ENCODE results near the gene NLRP1.

GRCh38 chr17:5545051-5545987, 39.0 kb downstream of the NLRP1 start:
- TF ChIP-seq CTCF (IDR thresholded peaks at IDR 0.05): no peak
- TF ChIP-seq EP300 (IDR thresholded peaks at IDR 0.05): no peak
- TF ChIP-seq POLR2A (IDR thresholded peaks at IDR 0.05): no peak
